Tibial nerve (tissue), 4 donors: ENCODE measurements around the gene EGFR.

Source experiments
- EP300 ChIP-seq, 2 donors: sonication (generic); formaldehyde crosslinking; IDR thresholded peaks; one replicate each; pipeline ENCODE4 v1.6.1; 2017; ENCODE audit warnings: antibody characterized with exemption in 2 of 2, mild to moderate bottlenecking in 1 of 2
- POLR2A ChIP-seq, 2 donors: fragments of 450-650 bp; IDR thresholded peaks; one replicate each; pipeline ENCODE4 v1.6.1; 2017; ENCODE audit warnings: antibody characterized with exemption in 2 of 2, mild to moderate bottlenecking in 2 of 2, moderate library complexity in 2 of 2
- TF ChIP-seq, protein P1 (sequence below), 5 experiments: fragments of 200-600 bp in 3 of 5; fragments of 450-650 bp in 2 of 5; sonication (generic) in 3 of 5; IDR thresholded peaks; one replicate each; pipeline ENCODE4 v1.5.1; 2016 to 2019; ENCODE audit warnings: antibody characterized with exemption in 5 of 5, mild to moderate bottlenecking in 3 of 5, moderate library complexity in 2 of 5

- TF ChIP-seq, protein P1, sequence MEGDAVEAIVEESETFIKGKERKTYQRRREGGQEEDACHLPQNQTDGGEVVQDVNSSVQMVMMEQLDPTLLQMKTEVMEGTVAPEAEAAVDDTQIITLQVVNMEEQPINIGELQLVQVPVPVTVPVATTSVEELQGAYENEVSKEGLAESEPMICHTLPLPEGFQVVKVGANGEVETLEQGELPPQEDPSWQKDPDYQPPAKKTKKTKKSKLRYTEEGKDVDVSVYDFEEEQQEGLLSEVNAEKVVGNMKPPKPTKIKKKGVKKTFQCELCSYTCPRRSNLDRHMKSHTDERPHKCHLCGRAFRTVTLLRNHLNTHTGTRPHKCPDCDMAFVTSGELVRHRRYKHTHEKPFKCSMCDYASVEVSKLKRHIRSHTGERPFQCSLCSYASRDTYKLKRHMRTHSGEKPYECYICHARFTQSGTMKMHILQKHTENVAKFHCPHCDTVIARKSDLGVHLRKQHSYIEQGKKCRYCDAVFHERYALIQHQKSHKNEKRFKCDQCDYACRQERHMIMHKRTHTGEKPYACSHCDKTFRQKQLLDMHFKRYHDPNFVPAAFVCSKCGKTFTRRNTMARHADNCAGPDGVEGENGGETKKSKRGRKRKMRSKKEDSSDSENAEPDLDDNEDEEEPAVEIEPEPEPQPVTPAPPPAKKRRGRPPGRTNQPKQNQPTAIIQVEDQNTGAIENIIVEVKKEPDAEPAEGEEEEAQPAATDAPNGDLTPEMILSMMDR (IDR thresholded peaks at IDR 0.05), result no peak
- TF ChIP-seq POLR2A (IDR thresholded peaks at IDR 0.05), result no peak
- no peak for TF ChIP-seq EP300 (IDR thresholded peaks at IDR 0.05)
Measured at GRCh38 chr7:54995610-54996363, 23.0 kb upstream of the EGFR start.
